GM12873 (cell line): ENCODE results near the gene TMEM245.

Experiments used
- CTCF ChIP-seq: IDR thresholded peaks from 2 replicates; pipeline ENCODE4 v1.5.1; 2012; ENCODE audit warnings: low read depth, mild to moderate bottlenecking, moderate library complexity, low read length, control low read depth; ENCODE audit not compliant: insufficient read depth; ENCODE audit errors: missing control alignments

The TMEM245 gene

GRCh38 chr9:109043578-109043977 is 76.2 kb downstream of the TMEM245 start:
- no peak for TF ChIP-seq CTCF

GRCh38 chr9:109040571-109040970 is 79.2 kb downstream of the TMEM245 start:
- TF ChIP-seq CTCF: no peak

GRCh38 chr9:109039539-109039938 is 80.2 kb downstream of the TMEM245 start:
- TF ChIP-seq CTCF: no peak

GRCh38 chr9:109037946-109038715 is 81.6 kb downstream of the TMEM245 start:
- no peak for TF ChIP-seq CTCF

- TF ChIP-seq CTCF: no peak
These were observed 82.7 kb downstream of the TMEM245 start for GRCh38 chr9:109036744-109037680.

- TF ChIP-seq CTCF: no peak
These were observed 83.9 kb downstream of the TMEM245 start for GRCh38 chr9:109035684-109036423.
